Parathyroid adenoma (tissue), 2 donors: Measurements from ENCODE around the gene RELB.
"Not testable (repeated sequence)": the region's sequence is repeated elsewhere in the genome, so short reads cannot be mapped to it uniquely, and the experiment has no call there.

Experiments used
- H2AFZ ChIP-seq: fragments of 300-600 bp; sonication (generic); one replicate; pipeline ENCODE4 v1.7.0; 2017; ENCODE audit warnings: antibody characterized with exemption, mild to moderate bottlenecking
- H3K27ac ChIP-seq: fragments of 300-600 bp; sonication (generic); one replicate; pipeline ENCODE4 v1.7.0; 2017
- H3K27me3 ChIP-seq: fragments of 300-600 bp; sonication (generic); one replicate; pipeline ENCODE4 v1.7.0; 2017; ENCODE audit warnings: low read length; ENCODE audit not compliant: control insufficient read depth, insufficient read depth
- H3K36me3 ChIP-seq: fragments of 300-600 bp; sonication (generic); one replicate; pipeline ENCODE4 v1.7.0; 2017; ENCODE audit warnings: low read length; ENCODE audit not compliant: control insufficient read depth, insufficient read depth
- H3K4me1 ChIP-seq: fragments of 300-600 bp; sonication (generic); one replicate; pipeline ENCODE4 v1.7.0; 2017; ENCODE audit warnings: control low read depth
- H3K4me2 ChIP-seq: fragments of 300-600 bp; sonication (generic); one replicate; pipeline ENCODE4 v1.7.0; 2017; ENCODE audit warnings: low read length
- H3K4me3 ChIP-seq: fragments of 300-600 bp; sonication (generic); one replicate; pipeline ENCODE4 v1.7.0; 2017; ENCODE audit warnings: low read depth, low read length
- H3K79me2 ChIP-seq: fragments of 300-600 bp; sonication (generic); one replicate; pipeline ENCODE4 v1.7.0; 2017; ENCODE audit warnings: control low read depth
- H3K9ac ChIP-seq: fragments of 300-600 bp; sonication (generic); one replicate; pipeline ENCODE4 v1.7.0; 2017; ENCODE audit warnings: mild to moderate bottlenecking
- H3K9me3 ChIP-seq: fragments of 300-600 bp; sonication (generic); one replicate; pipeline ENCODE4 v1.7.0; 2017; ENCODE audit warnings: low read length; ENCODE audit not compliant: control insufficient read depth
- TF ChIP-seq, protein P1 (sequence below): fragments of 300-600 bp; sonication (generic); IDR thresholded peaks from one replicate; pipeline ENCODE4 v1.7.0; 2017; ENCODE audit warnings: antibody characterized with exemption, mild to moderate bottlenecking
- donor health status: primary hyperparathyroidism.

The RELB gene

GRCh38 chr19:44993926-44994537 lies 7.2 kb upstream of the RELB start:
- H3K4me2 ChIP-seq = no peak overlapping the region
- no peak overlapping the region for H3K27ac ChIP-seq

DNA sequence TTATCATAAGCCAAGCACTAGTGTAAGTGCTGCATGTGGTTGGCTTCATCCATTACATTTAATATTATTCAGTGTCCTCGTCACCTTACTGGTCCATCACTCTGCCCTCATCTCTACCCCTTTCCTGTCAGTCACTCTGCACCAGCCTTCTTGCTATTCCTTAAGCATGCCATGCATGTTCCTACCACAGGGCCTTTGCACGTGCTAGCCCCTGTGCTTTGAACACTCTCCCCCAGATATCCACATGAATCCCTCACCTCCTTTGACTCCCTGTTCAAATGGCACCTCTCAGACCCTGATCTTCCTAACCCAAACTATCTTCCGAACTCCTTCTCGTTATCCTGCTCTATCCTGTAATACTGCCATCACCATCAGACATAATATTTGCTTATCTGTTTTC lies 3.2 kb upstream of the RELB start:
- H3K79me2 ChIP-seq = no peaks in the 10 kb centered on the region
- H3K4me1 ChIP-seq = no peaks in the 10 kb centered on the region
- H2AFZ ChIP-seq = no peak overlapping the region
- H3K36me3 ChIP-seq = no peaks in the 10 kb centered on the region
- no peak overlapping the region for H3K4me3 ChIP-seq
- no peak overlapping the region for H3K9ac ChIP-seq
- no peak overlapping the region for H3K4me2 ChIP-seq
- TF ChIP-seq, protein P1, sequence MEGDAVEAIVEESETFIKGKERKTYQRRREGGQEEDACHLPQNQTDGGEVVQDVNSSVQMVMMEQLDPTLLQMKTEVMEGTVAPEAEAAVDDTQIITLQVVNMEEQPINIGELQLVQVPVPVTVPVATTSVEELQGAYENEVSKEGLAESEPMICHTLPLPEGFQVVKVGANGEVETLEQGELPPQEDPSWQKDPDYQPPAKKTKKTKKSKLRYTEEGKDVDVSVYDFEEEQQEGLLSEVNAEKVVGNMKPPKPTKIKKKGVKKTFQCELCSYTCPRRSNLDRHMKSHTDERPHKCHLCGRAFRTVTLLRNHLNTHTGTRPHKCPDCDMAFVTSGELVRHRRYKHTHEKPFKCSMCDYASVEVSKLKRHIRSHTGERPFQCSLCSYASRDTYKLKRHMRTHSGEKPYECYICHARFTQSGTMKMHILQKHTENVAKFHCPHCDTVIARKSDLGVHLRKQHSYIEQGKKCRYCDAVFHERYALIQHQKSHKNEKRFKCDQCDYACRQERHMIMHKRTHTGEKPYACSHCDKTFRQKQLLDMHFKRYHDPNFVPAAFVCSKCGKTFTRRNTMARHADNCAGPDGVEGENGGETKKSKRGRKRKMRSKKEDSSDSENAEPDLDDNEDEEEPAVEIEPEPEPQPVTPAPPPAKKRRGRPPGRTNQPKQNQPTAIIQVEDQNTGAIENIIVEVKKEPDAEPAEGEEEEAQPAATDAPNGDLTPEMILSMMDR = no peak
- H3K27me3 ChIP-seq = no peaks in the 10 kb centered on the region
- no peaks in the 10 kb centered on the region for H3K9me3 ChIP-seq
- no peak overlapping the region for H3K27ac ChIP-seq

More at GRCh38 chr19:44993926-44994537, 7.2 kb upstream of the RELB start:
- Histone ChIP-seq H3K4me3 (no peak overlapping the region), H3K36me3 (no peaks in the 10 kb centered on the region), H2AFZ (no peak overlapping the region), H3K9me3 (no peaks in the 10 kb centered on the region), H3K27me3 (no peaks in the 10 kb centered on the region), H3K79me2 (no peaks in the 10 kb centered on the region), H3K9ac (no peak overlapping the region), H3K4me1 (no peaks in the 10 kb centered on the region)
- TF ChIP-seq, protein P1 = no peak

DNA sequence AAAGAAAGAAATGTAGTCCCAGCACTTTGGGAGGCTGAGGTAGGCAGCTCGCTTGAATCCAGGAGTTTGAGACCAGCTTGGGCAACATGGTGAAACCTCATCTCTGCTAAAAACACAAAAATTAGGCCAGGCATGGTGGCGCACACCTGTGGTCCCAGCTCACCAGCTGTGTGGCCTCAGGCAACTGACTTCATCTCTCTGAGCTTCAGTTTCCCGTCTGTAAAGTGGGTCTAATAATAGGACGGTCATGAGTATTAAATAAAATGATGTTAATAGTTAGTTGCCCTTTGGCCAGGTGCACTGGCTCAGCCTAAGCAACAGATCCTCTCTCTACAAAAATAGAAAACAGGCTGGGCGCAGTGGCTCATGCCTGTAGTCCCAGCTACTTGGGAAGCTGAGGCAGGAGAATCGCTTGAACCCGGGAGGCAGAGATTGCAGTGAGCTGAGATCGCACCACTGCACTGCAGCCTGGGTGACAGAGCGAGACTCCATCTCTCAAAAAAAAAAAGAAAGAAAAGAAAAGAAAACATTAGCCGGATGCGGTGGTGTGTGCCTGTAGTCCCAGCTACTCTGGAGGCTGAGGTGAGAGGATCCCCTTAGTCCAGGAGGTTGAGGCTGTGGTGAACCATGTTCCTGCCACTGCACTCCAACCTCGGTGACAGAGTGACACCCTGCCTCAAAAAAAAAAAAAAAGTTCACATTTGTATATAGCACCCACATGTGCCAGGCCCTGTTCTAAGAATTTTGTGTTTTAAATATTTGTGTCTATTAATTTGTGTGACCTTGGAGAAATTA lies 1.9 kb upstream of the RELB start:
- not testable (repeated sequence) for H3K36me3 ChIP-seq, H3K27ac ChIP-seq, H3K4me3 ChIP-seq, H3K27me3 ChIP-seq, H3K9me3 ChIP-seq, H3K9ac ChIP-seq, H3K79me2 ChIP-seq, H3K4me1 ChIP-seq, H2AFZ ChIP-seq, H3K4me2 ChIP-seq

GRCh38 chr19:45000665-45001064 lies 599 bp upstream of the RELB start:
- Histone ChIP-seq H3K4me2 (peak overlapping the region; percentile 66), H3K4me3 (peak overlapping the region; percentile 22), H3K27ac (peak overlapping the region; percentile 55), H2AFZ (peak overlapping the region; percentile 7)
- not testable (repeated sequence) for H3K9ac ChIP-seq, H3K79me2 ChIP-seq, H3K9me3 ChIP-seq, H3K4me1 ChIP-seq, H3K36me3 ChIP-seq, H3K27me3 ChIP-seq

- Histone ChIP-seq H3K4me3 (no peak overlapping the region), H3K9me3 (no peaks in the 10 kb centered on the region), H3K27ac (no peak overlapping the region), H3K4me1 (no peaks in the 10 kb centered on the region), H3K36me3 (no peaks in the 10 kb centered on the region), H3K9ac (no peak overlapping the region), H3K4me2 (no peak overlapping the region), H3K79me2 (no peaks in the 10 kb centered on the region), H2AFZ (no peak overlapping the region), H3K27me3 (no peaks in the 10 kb centered on the region)
- TF ChIP-seq, protein P1 = no peak
Measured at GRCh38 chr19:45003485-45003884, 2.2 kb downstream of the RELB start.
